MCF 10A (cell line): ENCODE results near the gene ACTL6A. TPM values are rescaled to one million over a fixed set of nuclear protein-coding genes. Genes with fewer than 3 reads are reported as not detected.
A peak's percentile ranks its signal among the peaks of the same experiment; 100 is the strongest.

Experiments used
- BruUV-seq: library from RNA; stranded (reverse); fragments of 400-500 nt; replicated peaks from 2 replicates; lab custom pipeline; 2021; lab: Mats Ljungman, UMichigan
- CTCF ChIA-PET: fragments of 300-600 bp; sonication (Branson Sonifier 250); formaldehyde crosslinking; extraction: SDS; loops from one replicate; lab custom pipeline; 2021; ENCODE audit warnings: antibody characterized with exemption, inconsistent platforms; lab: Yijun Ruan, JAX
- POLR2A ChIA-PET: fragments of 300-600, 350-650 bp; sonication (Branson Sonifier 250); formaldehyde crosslinking; extraction: SDS; loops from one replicate; lab custom pipeline; 2020; ENCODE audit warnings: antibody characterized with exemption, inconsistent platforms; lab: Yijun Ruan, JAX
- DNase-seq: peaks from one replicate; pipeline ENCODE4 v3.0.0-alpha.2; 2018; ENCODE audit not compliant: unreplicated experiment
- H3K27ac Mint-ChIP-seq: one replicate; pipeline ENCODE4 v1.8.0; 2022; ENCODE audit warnings: mild to moderate bottlenecking, low read depth, mixed read lengths; ENCODE audit not compliant: unreplicated experiment
- H3K27me3 Mint-ChIP-seq: one replicate; pipeline ENCODE4 v1.8.0; 2022; ENCODE audit warnings: mixed read lengths; ENCODE audit not compliant: insufficient read depth, unreplicated experiment
- H3K36me3 Mint-ChIP-seq: one replicate; pipeline ENCODE4 v1.8.0; 2022; ENCODE audit warnings: mild to moderate bottlenecking, moderate library complexity, mixed read lengths; ENCODE audit not compliant: insufficient read depth, unreplicated experiment
- H3K4me1 Mint-ChIP-seq: one replicate; pipeline ENCODE4 v1.8.0; 2022; ENCODE audit warnings: mixed read lengths; ENCODE audit not compliant: insufficient read depth, unreplicated experiment
- H3K4me3 Mint-ChIP-seq: one replicate; pipeline ENCODE4 v1.8.0; 2022; ENCODE audit warnings: mild to moderate bottlenecking, moderate library complexity, mixed read lengths; ENCODE audit not compliant: unreplicated experiment
- H3K9me3 Mint-ChIP-seq: one replicate; pipeline ENCODE4 v1.8.0; 2022; ENCODE audit warnings: mixed read lengths; ENCODE audit not compliant: unreplicated experiment
- intact Hi-C: fragments of 100-400 bp; cut with micrococcal nuclease; formaldehyde crosslinking; loops from 2 replicates; pipeline ENCODE4 v1.14.1; 2022
- total RNA-seq: library from RNA; stranded (reverse); gene quantifications from 2 replicates; pipeline ENCODE4 v1.2.3, GENCODE V29; 2022
- TF ChIP-seq, protein P1 (sequence below): fragments of 200-600 bp; IDR thresholded peaks from one replicate; pipeline ENCODE4 v1.8.0; 2022; ENCODE audit warnings: antibody characterized with exemption, mild to moderate bottlenecking; ENCODE audit not compliant: unreplicated experiment

Gene ACTL6A
- total RNA-seq, 1 experiment from 2014 or later, result 57.1 TPM

DNA sequence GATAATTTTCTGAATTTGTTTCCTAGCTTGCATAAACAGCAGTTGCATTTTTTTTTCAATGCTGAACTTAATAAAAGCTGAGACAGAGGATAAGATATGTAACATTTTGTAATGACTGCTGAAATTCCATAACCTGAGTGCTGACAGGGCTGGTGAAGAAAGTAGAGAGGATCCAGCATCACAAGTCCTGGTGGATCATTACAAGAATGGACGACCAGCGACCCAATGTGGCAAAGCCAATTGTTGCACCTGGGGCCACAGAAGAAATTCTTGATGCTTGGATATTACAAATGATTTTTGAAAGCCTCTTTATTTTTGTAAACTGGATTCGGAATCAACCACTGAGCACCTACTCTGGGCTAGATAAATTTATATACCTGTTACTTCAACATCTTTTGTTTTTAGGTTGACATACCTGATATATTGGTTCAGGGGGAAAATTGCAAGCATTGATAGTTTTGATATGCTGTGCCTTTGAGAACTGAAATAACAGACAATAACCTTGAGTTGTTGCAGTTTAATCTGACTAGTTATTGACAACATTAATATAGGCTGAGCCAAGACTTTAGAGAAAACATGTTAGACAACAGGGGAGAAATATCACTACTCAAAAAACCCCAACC lies 3.9 kb upstream of the ACTL6A start:
- Mint-ChIP-seq H3K27ac (no peak overlapping the region), H3K9me3 (no peaks in the 10 kb centered on the region), H3K27me3 (no peaks in the 10 kb centered on the region), H3K36me3 (no peaks in the 10 kb centered on the region), H3K4me1 (peaks cover 5% of the 10 kb centered on the region), H3K4me3 (no peak overlapping the region)
- intact Hi-C loops, result loop anchor here (1.0 kb wide), 6 partner anchors 109 to 544 kb away; partner anchors contain the start of genes PIK3CA and ZNF639
- BruUV-seq, result no TSS peak
- DNase-seq, result peak; percentile 76
- CTCF ChIA-PET, result interaction anchor here (0.6 to 2.7 kb wide), 16 partner anchors 11 to 1697 kb away, joined by 3 to 24 read pairs (median 4); no protein-coding TSS in a partner anchor
- TF ChIP-seq, protein P1, sequence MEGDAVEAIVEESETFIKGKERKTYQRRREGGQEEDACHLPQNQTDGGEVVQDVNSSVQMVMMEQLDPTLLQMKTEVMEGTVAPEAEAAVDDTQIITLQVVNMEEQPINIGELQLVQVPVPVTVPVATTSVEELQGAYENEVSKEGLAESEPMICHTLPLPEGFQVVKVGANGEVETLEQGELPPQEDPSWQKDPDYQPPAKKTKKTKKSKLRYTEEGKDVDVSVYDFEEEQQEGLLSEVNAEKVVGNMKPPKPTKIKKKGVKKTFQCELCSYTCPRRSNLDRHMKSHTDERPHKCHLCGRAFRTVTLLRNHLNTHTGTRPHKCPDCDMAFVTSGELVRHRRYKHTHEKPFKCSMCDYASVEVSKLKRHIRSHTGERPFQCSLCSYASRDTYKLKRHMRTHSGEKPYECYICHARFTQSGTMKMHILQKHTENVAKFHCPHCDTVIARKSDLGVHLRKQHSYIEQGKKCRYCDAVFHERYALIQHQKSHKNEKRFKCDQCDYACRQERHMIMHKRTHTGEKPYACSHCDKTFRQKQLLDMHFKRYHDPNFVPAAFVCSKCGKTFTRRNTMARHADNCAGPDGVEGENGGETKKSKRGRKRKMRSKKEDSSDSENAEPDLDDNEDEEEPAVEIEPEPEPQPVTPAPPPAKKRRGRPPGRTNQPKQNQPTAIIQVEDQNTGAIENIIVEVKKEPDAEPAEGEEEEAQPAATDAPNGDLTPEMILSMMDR, result peak; percentile 80
- POLR2A ChIA-PET, result interaction anchor here (1.4 kb wide), 1 partner anchor 108 kb away, joined by 4 read pairs; the partner anchor contains the start of gene GNB4

DNA sequence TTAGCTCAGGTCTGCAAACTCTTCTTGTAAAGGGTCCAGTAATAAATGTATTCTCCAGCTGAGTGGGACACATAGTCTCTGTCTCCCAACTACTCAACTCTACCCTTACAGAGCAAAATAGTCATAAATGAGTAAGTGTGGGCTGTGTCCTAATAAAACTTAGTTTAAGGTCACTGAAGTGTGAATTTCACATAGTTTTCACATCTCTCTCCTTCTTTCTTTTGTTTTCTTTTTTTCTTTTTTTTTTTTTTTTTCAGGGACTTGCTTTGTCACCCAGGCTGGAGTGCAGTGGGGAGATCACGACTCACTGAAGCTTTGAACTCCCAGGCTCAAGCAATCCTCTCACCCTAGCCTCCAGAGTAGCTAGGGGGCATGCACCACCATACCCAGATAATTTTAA lies 1.9 kb upstream of the ACTL6A start:
- POLR2A ChIA-PET, result interaction anchor here (0.7 to 3.1 kb wide), 4 partner anchors 43 to 335 kb away, joined by 3 to 40 read pairs (median 5); partner anchors contain the start of genes MRPL47 and NDUFB5
- TF ChIP-seq, protein P1, result no peak
- no TSS peak for BruUV-seq
- Mint-ChIP-seq H3K4me3 (no peak overlapping the region), H3K9me3 (no peaks in the 10 kb centered on the region), H3K27me3 (no peaks in the 10 kb centered on the region), H3K27ac (no peak overlapping the region), H3K4me1 (peaks cover 15% of the 10 kb centered on the region), H3K36me3 (no peaks in the 10 kb centered on the region)
- CTCF ChIA-PET, result interaction anchor here (0.6 to 1.9 kb wide), 9 partner anchors 111 to 188 kb away, joined by 3 to 6 read pairs (median 3); no protein-coding TSS in a partner anchor
- intact Hi-C loops, result no loop called here
- DNase-seq, result no peak

DNA sequence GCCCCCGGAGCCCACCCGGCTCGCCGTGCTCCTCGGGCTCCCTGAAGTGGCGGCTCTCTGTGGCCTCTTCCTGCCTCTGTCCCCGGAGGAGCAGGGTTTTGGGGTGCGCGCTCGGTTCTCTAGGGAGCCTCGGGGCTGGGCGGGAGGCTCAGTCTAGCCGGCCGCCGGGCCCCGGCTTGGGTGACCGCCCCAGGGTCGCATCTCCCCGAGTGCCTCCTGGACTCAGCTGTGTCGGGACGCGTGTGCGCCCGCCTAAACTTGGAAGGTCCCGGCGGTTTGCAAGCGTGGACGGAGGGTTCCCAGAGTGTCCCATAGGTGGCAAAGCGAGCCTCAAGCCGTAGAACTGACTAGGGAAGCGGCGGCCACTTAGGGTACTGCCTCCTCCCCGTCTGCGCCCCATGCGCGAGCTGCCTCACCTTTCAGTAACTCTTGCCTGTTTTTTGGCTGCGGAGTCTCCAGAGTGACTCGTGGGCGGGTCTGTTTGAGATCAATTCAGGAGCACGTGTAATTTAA lies 601 bp downstream of the ACTL6A start:
- DNase-seq, result peak; percentile 84
- ChIA-PET POLR2A (interaction anchor here (0.7 to 3.1 kb wide), 13 partner anchors 16 to 414 kb away, joined by 3 to 40 read pairs (median 6); partner anchors contain the start of genes GNB4, MRPL47 and NDUFB5), CTCF (no interaction called here)
- Mint-ChIP-seq H3K9me3 (no peaks in the 10 kb centered on the region), H3K36me3 (no peaks in the 10 kb centered on the region), H3K4me3 (peak overlapping the region; percentile 97), H3K27ac (peak overlapping the region; percentile 76), H3K27me3 (no peaks in the 10 kb centered on the region), H3K4me1 (peaks cover 19% of the 10 kb centered on the region)
- BruUV-seq, result no TSS peak
- intact Hi-C loops, result no loop called here
- TF ChIP-seq, protein P1, result peak; percentile 37

DNA sequence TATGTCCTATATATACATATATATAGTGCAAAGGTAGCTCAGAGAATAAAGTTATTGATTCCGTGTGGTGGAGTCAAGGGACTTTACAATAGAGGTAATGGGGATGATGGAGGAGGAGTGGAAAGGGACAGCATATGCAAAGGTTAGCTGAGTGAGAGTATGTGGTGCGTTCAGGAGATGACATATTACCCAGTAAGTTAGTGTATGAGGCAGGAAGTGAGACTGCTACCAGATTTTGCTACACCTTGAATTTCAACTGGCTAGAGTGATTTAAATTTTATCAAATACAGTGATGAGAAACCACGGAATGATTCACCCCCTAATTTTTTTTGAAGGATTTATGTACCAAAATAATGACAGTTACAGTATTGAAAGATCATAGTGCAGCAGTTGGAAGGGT lies 2.8 kb downstream of the ACTL6A start:
- Mint-ChIP-seq H3K4me1 (peaks cover 21% of the 10 kb centered on the region), H3K27ac (peak overlapping the region; percentile 56), H3K9me3 (no peaks in the 10 kb centered on the region), H3K4me3 (no peak overlapping the region), H3K36me3 (peaks cover 7% of the 10 kb centered on the region), H3K27me3 (no peaks in the 10 kb centered on the region)
- POLR2A ChIA-PET, result interaction anchor here (0.7 to 1.0 kb wide), 2 partner anchors 10 to 26 kb away, joined by 3 read pairs; no protein-coding TSS in a partner anchor
- no TSS peak for BruUV-seq
- CTCF ChIA-PET, result interaction anchor here (0.6 to 1.5 kb wide), 2 partner anchors 119 to 146 kb away, joined by 3 read pairs; no protein-coding TSS in a partner anchor
- TF ChIP-seq, protein P1, result no peak
- DNase-seq, result no peak
- intact Hi-C loops, result no loop called here
